AG04450 (cell line): ENCODE measurements around the gene AMZ2. TPM values are rescaled to one million over a fixed set of nuclear protein-coding genes. Genes with fewer than 3 reads are reported as not detected.
"Not testable (repeated sequence)": the region's sequence is repeated elsewhere in the genome, so short reads cannot be mapped to it uniquely, and the experiment has no call there.

ENCODE experiments used
- CTCF ChIA-PET: fragments of 300-600, 350-600 bp; formaldehyde crosslinking; extraction: SDS; loops from one replicate; lab custom pipeline; 2022; ENCODE audit warnings: antibody characterized with exemption, inconsistent platforms; lab: Charles Lee
- POLR2A ChIA-PET: fragments of 350-600 bp; formaldehyde crosslinking; extraction: SDS; loops from one replicate; lab custom pipeline; 2021; ENCODE audit warnings: antibody characterized with exemption, inconsistent platforms; lab: Yijun Ruan, JAX
- DNase-seq: peaks from one replicate; pipeline ENCODE4 v3.0.0-alpha.2; 2011; ENCODE audit warnings: low read depth, low spot score
- H3K27ac ChIP-seq: one replicate; pipeline ENCODE4 v1.5.1; 2012; ENCODE audit warnings: low read depth, low read length, control low read depth
- H3K27me3 ChIP-seq: one replicate; pipeline ENCODE4 v1.6.0; 2012; ENCODE audit warnings: low read length; ENCODE audit not compliant: control insufficient read depth, insufficient read depth
- H3K4me3 ChIP-seq: 2 replicates; pipeline ENCODE4 v1.5.1; 2011; ENCODE audit warnings: mild to moderate bottlenecking, low read depth, low read length, control low read depth
- H3K9me3 ChIP-seq: 2 replicates; pipeline ENCODE4 v1.5.1; 2012; ENCODE audit warnings: low read length; ENCODE audit not compliant: control insufficient read depth, insufficient read depth
- CTCF ChIP-seq: IDR thresholded peaks from 2 replicates; pipeline ENCODE4 v1.5.1; 2011; ENCODE audit warnings: low read depth, low read length, control low read depth, inconsistent platforms
- polyA plus RNA-seq: library from polyadenylated mRNA; depleted of rRNA; stranded (reverse); fragments of >200 nt; gene quantifications from 2 replicates; pipeline ENCODE4 v1.2.3, GENCODE V29; 2011

Gene AMZ2
- polyA plus RNA-seq, 1 experiment = 112 TPM

GRCh38 chr17:68204736-68205135 is 43.1 kb upstream of the AMZ2 start:
- no peak overlapping the region for H3K27ac ChIP-seq
- H3K4me3 ChIP-seq = peak overlapping the region; percentile 89
- TF ChIP-seq CTCF = no peak
- DNase-seq = no peak
- peaks cover 6% of the 10 kb centered on the region; the same call in 1 of the 2 replicates for H3K9me3 ChIP-seq
- CTCF ChIA-PET = interaction anchor here (0.5 to 1.5 kb wide), 14 partner anchors 9 to 259 kb away, joined by 3 to 7 read pairs (median 4); partner anchors contain the start of gene AMZ2
- H3K27me3 ChIP-seq = peaks cover 9% of the 10 kb centered on the region
- POLR2A ChIA-PET = interaction anchor here (0.6 to 0.7 kb wide), 2 partner anchors 224 to 338 kb away, joined by 3 read pairs; no protein-coding TSS in a partner anchor

- H3K27me3 ChIP-seq = peaks cover 4% of the 10 kb centered on the region
- peaks cover 6% of the 10 kb centered on the region; the same call in 1 of the 2 replicates for H3K9me3 ChIP-seq
- peak overlapping the region; percentile 65 for H3K27ac ChIP-seq
- peak overlapping the region; percentile 89 for H3K4me3 ChIP-seq
- ChIA-PET CTCF (interaction anchor here (0.5 to 1.5 kb wide), 12 partner anchors 8 to 259 kb away, joined by 3 to 7 read pairs (median 4); partner anchors contain the start of gene AMZ2), POLR2A (interaction anchor here (0.7 to 1.2 kb wide), 2 partner anchors 31 to 337 kb away, joined by 3 to 4 read pairs; no protein-coding TSS in a partner anchor)
- peak; percentile 70 for TF ChIP-seq CTCF
- DNase-seq = peak; percentile 61
These were observed 42.5 kb upstream of the AMZ2 start for GRCh38 chr17:68205251-68205807.

- no peak for DNase-seq
These were observed 41.8 kb upstream of the AMZ2 start for GRCh38 chr17:68205808-68206720.

GRCh38 chr17:68207651-68208253 is 40.1 kb upstream of the AMZ2 start:
- Histone ChIP-seq H3K9me3 (peaks cover 6% of the 10 kb centered on the region; the same call in 1 of the 2 replicates), H3K27ac (no peak overlapping the region), H3K4me3 (no peak overlapping the region), H3K27me3 (no peaks in the 10 kb centered on the region)
- ChIA-PET CTCF (no interaction called here), POLR2A (no interaction called here)
- TF ChIP-seq CTCF = no peak
- DNase-seq = no peak

More at GRCh38 chr17:68205808-68206720, 41.8 kb upstream of the AMZ2 start:
- ChIA-PET POLR2A (interaction anchor here (0.5 to 1.2 kb wide), 2 partner anchors 30 to 146 kb away, joined by 4 read pairs; no protein-coding TSS in a partner anchor), CTCF (interaction anchor here (0.6 to 1.5 kb wide), 3 partner anchors 35 to 260 kb away, joined by 4 to 7 read pairs (median 4); partner anchors contain the start of gene AMZ2)
- peaks cover 6% of the 10 kb centered on the region; the same call in 1 of the 2 replicates for H3K9me3 ChIP-seq
- TF ChIP-seq CTCF = no peak
- H3K27me3 ChIP-seq = no peaks in the 10 kb centered on the region
- peak overlapping the region; percentile 89 for H3K4me3 ChIP-seq
- no peak overlapping the region for H3K27ac ChIP-seq

- DNase-seq, H3K27ac ChIP-seq, H3K9me3 ChIP-seq, CTCF ChIA-PET, H3K27me3 ChIP-seq, H3K4me3 ChIP-seq, POLR2A ChIA-PET: not testable (repeated sequence)
These were observed 39.2 kb upstream of the AMZ2 start for GRCh38 chr17:68208651-68209050.

GRCh38 chr17:68209191-68209900 is 38.5 kb upstream of the AMZ2 start:
- H3K27me3 ChIP-seq, H3K4me3 ChIP-seq, DNase-seq, H3K9me3 ChIP-seq, POLR2A ChIA-PET, H3K27ac ChIP-seq, CTCF ChIA-PET: not testable (repeated sequence)
